Germinal center (tissue), 1 donor: Measurements from ENCODE around the gene JTB.

ENCODE experiments used
- DNase-seq: peaks from one replicate; pipeline ENCODE4 v3.0.0; 2012; ENCODE audit warnings: mixed read lengths, low spot score

Gene JTB

GRCh38 chr1:153932156-153933131 lies 45.0 kb downstream of the JTB start:
- no peak for DNase-seq

- DNase-seq = no peak
Observed at GRCh38 chr1:153929981-153930948, 47.2 kb downstream of the JTB start.

- DNase-seq = no peak
Observed at GRCh38 chr1:153929426-153929825, 48.0 kb downstream of the JTB start.

GRCh38 chr1:153928791-153929341 lies 48.6 kb downstream of the JTB start:
- DNase-seq = no peak

DNA sequence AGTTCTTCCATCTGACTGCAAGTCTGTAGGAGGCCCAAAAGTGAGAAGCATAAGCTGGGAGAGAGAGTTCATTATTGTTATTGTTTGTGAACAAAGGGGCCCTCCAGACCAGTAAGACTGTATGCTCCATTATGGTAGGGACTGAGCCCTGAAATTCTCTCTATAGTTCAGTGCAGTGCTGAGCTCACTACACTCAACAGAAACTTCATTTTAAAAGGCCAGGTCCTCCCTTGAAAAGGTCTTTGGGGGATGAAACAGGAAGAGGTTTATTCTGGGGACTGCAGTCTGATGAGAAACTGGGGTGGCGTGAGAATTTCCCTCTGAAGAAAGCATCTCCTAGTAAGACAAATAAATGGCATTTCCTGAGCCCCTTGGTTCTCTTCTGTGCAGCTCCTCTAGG lies 49.2 kb downstream of the JTB start:
- DNase-seq = no peak

DNA sequence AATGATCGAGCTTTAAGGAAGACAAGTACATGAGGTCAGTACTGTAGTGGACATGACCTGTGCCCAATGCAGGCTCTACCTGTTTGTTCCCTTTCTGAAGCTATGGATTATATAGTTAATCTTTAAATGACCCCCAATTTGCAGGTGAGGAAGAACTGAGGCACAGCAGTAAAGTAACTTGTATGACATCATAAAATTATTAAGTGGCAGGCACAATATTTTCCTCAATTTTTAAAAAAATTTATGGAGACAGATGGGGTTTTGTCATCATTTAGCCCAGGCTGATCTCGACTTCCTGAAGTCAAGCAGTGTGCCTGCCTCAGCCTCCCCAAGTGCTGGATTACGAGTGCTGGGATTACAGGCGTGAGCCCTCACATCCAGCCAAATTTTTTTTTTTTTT lies 51.1 kb downstream of the JTB start:
- no peak for DNase-seq
